HT-29 (cell line): ENCODE results near the gene APOO. TPM values are rescaled to one million over a fixed set of nuclear protein-coding genes. Genes with fewer than 3 reads are reported as not detected.

ENCODE experiments used
- DNase-seq: peaks from one replicate; pipeline ENCODE4 v3.0.0-alpha.2; 2015; ENCODE audit warnings: low spot score
- total RNA-seq: library from RNA; depleted of rRNA; stranded (reverse); fragments of >200 nt; shearing (Covaris generic); gene quantifications from 2 replicates; pipeline ENCODE4 v1.2.3, GENCODE V29; 2014; rRNA removed

APOO gene
- total RNA-seq, 1 experiment from 2014 or later: 6.4 TPM

DNA sequence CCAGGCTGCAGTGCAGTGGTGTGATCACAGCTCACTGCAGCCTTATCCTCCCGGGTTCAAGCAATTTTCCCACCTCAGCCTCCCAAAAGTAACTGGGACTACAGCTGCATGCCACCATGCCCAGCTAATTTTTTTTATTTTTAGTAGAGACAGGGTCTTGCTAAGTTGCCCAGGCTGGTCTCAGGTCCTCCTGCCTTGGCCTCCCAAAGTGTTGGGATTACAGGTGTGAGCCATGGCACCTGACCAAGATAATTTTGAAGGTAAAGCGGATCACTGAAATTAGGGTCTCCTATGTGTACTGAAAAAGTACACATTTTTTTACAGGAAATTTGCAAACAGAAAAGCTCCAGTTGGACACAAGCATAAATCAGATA, 120.0 kb downstream of the APOO start:
- DNase-seq: no peak

DNA sequence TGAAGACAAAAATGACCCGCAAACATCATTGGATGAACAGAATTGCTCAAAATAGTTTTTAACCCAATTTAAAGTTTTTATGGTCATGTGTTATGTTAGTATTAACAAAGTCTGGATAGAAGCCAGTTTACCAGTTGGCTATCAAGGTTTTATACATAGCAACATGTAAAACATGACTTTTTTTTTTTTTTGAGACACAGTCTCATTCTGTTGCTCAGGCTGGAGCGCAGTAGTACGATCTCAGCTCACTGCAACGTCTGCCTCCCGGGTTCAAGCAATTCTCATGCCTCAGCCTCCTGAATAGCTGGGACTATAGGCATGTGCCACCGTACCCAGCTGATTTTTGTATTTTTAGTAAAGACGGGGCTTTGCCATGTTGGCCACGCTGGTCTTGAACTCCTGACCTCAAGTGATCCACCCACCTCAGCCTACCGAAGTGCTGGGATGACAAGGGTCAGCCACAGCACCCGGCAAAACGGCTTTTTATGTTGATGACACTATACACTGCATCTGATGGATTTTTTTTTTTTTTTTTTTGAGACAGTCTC, 121.4 kb downstream of the APOO start:
- no peak for DNase-seq

DNA sequence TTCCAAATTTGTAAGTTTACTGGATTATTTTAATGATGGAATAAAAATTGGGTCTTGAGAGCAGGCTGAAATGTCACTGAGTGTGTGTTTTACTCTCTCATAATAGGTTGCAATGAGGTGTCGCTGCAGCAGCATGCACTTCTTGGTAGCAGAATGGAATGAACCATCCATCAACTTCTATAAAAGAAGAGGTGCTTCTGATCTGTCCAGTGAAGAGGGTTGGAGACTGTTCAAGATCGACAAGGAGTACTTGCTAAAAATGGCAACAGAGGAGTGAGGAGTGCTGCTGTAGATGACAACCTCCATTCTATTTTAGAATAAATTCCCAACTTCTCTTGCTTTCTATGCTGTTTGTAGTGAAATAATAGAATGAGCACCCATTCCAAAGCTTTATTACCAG, 122.2 kb downstream of the APOO start:
- DNase-seq: no peak

DNA sequence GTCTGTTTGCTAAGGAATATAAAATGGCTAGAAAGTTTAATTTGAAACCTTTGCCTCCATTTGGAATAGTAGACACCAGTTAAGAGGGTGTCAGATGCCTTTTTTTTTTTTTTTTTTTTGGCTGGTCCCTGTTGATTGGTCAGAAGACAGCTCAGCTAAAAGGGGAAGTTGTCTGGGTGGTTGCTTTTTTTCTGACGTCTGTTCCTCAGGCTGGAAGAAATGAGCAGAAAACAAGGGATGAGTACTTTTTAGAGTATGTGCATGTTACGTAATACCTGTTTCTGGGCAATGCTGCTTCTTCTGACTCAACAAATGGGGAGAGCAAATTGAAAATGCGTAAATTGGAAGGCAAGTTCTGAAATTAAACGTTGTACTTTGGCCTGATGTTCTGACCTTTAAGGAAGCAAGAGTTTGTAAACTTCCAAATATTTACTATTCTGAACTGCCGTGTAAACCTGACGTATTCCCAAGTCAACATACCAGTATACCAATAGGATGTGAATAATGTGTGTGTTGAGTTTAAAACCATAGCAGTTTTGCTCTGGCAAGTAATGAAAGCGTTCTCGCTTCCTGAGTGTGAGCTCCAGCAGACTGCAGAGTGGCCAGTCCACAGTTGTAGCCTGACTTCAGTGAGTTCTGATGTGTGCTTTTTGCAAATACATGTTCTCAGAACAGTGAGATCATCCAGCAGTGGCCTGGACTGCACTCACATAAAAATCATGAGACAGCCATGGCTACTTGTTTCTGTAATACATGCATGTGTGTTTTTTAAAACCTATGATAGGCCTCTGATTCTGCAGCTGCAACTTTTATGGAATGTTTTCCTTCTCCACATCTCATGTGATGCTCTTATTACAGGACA, 123.0 kb downstream of the APOO start:
- DNase-seq: no peak

DNA sequence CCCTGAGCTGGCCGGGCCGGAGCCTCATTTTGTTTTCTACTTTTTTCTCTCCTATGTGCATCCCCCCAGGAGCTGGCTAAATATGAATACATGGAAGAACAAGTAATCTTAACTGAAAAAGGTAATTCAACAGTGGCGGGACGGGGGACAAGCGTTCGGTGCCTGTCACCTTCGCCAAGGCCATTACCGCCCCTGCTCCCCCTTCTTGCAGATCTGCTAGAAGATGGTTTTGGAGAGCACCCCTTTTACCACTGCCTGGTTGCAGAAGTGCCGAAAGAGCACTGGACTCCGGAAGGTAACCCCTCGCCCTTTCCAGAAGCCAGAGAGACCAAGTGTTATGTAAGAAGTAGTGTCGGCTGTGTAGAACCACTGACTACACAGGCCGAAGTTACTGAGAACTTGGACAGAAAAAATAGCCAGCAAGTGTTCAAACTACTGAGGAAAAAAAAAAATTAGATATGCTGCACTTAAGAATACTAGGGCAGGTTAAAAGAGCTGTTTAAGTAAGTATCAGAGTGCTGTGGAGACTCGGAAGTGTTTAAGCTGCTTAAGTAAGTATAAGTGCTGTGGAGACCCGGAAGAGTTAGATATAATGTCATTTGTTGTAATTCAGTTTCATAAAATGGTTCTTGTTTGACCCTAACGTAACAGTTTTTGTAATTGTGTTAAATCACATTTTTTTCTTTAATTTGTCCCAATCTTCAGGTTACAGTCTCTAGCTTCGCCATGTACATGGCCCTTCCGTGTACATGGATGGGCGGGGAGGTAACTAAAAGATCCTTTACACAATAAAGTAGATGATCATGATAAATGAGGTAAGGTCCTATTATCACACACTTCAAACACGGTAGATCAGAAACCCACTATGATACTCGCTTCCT, 123.9 kb downstream of the APOO start:
- peak; percentile 26 for DNase-seq

Other genes with a start within 250 kb of the APOO start
- gene PRDX4, start 240.4 kb downstream of the APOO start, total RNA-seq: 87.4 and 89.7 TPM in 2 replicates
- 6.1 and 6.7 TPM in 2 replicates for gene ACOT9, start 164.7 kb downstream of the APOO start, total RNA-seq
- 70.2 and 80.5 TPM in 2 replicates for gene SAT1, start 124.8 kb downstream of the APOO start, total RNA-seq
- gene CXorf58, start 68 bp upstream of the APOO start, total RNA-seq: not detected in 2 replicates
- gene KLHL15, start 119.2 kb upstream of the APOO start, total RNA-seq: 2.3 and 2.4 TPM in 2 replicates
- 89.8 and 95.2 TPM in 2 replicates for gene EIF2S3, start 147.0 kb upstream of the APOO start, total RNA-seq
- gene ZFX, start 241.8 kb upstream of the APOO start, total RNA-seq: 10.5 and 11.9 TPM in 2 replicates